ENCODE data around the gene CISD3.

The CISD3 gene

GRCh38 chr17:38706505-38707216 is 23.5 kb upstream of the CISD3 start:
- in situ Hi-C loops (cut with HindIII; ENCODE audit: low sequenced_read_pairs): loop anchor here (5.0 kb wide), 1 partner anchor 34 kb away; the partner anchor contains the start of gene EPOP

- in situ Hi-C loops (cut with HindIII; ENCODE audit: low sequenced_read_pairs): loop anchor here (5.0 kb wide), 1 partner anchor 36 kb away; the partner anchor contains the start of gene EPOP
Measured at GRCh38 chr17:38707678-38708351, 22.3 kb upstream of the CISD3 start.

- in situ Hi-C loops (cut with HindIII; ENCODE audit: low sequenced_read_pairs): loop anchor here (5.0 kb wide), 1 partner anchor 37 kb away; the partner anchor contains the start of gene EPOP
Measured at GRCh38 chr17:38709104-38709820, 20.9 kb upstream of the CISD3 start.

- in situ Hi-C loops (cut with HindIII; ENCODE audit: low sequenced_read_pairs): loop anchor here (5.0 kb wide), 1 partner anchor 38 kb away; the partner anchor contains the start of gene EPOP
Measured at GRCh38 chr17:38709864-38710603, 20.1 kb upstream of the CISD3 start.

GRCh38 chr17:38710604-38710962 is 19.6 kb upstream of the CISD3 start:
- in situ Hi-C loops (cut with HindIII; ENCODE audit: low sequenced_read_pairs): no loop called here

- in situ Hi-C loops (cut with HindIII; ENCODE audit: low sequenced_read_pairs): no loop called here
Measured at GRCh38 chr17:38710985-38711384, 19.2 kb upstream of the CISD3 start.

- in situ Hi-C loops (cut with HindIII; ENCODE audit: low sequenced_read_pairs): no loop called here
Measured at GRCh38 chr17:38711792-38712571, 18.2 kb upstream of the CISD3 start.

GRCh38 chr17:38712593-38712992 is 17.5 kb upstream of the CISD3 start:
- in situ Hi-C loops (cut with HindIII; ENCODE audit: low sequenced_read_pairs): no loop called here

GRCh38 chr17:38713456-38714075 is 16.6 kb upstream of the CISD3 start:
- in situ Hi-C loops (cut with HindIII; ENCODE audit: low sequenced_read_pairs): no loop called here

GRCh38 chr17:38715216-38715943 is 14.8 kb upstream of the CISD3 start:
- in situ Hi-C loops (cut with HindIII; ENCODE audit: low sequenced_read_pairs): no loop called here

- in situ Hi-C loops (cut with HindIII; ENCODE audit: low sequenced_read_pairs): no loop called here
Measured at GRCh38 chr17:38716368-38717005, 13.7 kb upstream of the CISD3 start.

- in situ Hi-C loops (cut with HindIII; ENCODE audit: low sequenced_read_pairs): no loop called here
Measured at GRCh38 chr17:38717139-38717745, 12.9 kb upstream of the CISD3 start.

- in situ Hi-C loops (cut with HindIII; ENCODE audit: low sequenced_read_pairs): no loop called here
Measured at GRCh38 chr17:38719289-38719942, 10.7 kb upstream of the CISD3 start.

- in situ Hi-C loops (cut with HindIII; ENCODE audit: low sequenced_read_pairs): no loop called here
Measured at GRCh38 chr17:38719943-38720641, 10.0 kb upstream of the CISD3 start.

GRCh38 chr17:38720941-38721340 is 9.2 kb upstream of the CISD3 start:
- in situ Hi-C loops (cut with HindIII; ENCODE audit: low sequenced_read_pairs): no loop called here

GRCh38 chr17:38721802-38722201 is 8.3 kb upstream of the CISD3 start:
- in situ Hi-C loops (cut with HindIII; ENCODE audit: low sequenced_read_pairs): no loop called here

- in situ Hi-C loops (cut with HindIII; ENCODE audit: low sequenced_read_pairs): no loop called here
Measured at GRCh38 chr17:38724337-38724988, 5.7 kb upstream of the CISD3 start.
